Mesenchymal stem cell (in vitro differentiated cells and primary cell): ENCODE data around the gene RALY.
A peak's percentile ranks its signal among the peaks of the same experiment; 100 is the strongest.

Experiments
- DNase-seq: peaks from one replicate; pipeline ENCODE4 v3.0.0-alpha.2; 2013
- H2AFZ ChIP-seq: one replicate; pipeline ENCODE4 v1.6.1; 2013; ENCODE audit warnings: low read depth, mild to moderate bottlenecking, control low read depth, inconsistent platforms, low read length, moderate library complexity
- H2AK5ac ChIP-seq: 2 replicates; pipeline ENCODE4 v1.6.1; 2013; ENCODE audit warnings: low read length, moderate library complexity, mild to moderate bottlenecking, inconsistent platforms; ENCODE audit not compliant: severe bottlenecking
- H2BK120ac ChIP-seq: one replicate; pipeline ENCODE4 v1.6.1; 2013; ENCODE audit warnings: low read depth, mild to moderate bottlenecking, inconsistent platforms, low read length, moderate library complexity
- H2BK12ac ChIP-seq, 2 experiments: one replicate each; pipeline ENCODE4 v1.6.1; 2013; ENCODE audit warnings: inconsistent platforms in 2 of 2, low read length in 2 of 2, mild to moderate bottlenecking in 2 of 2, moderate library complexity in 2 of 2, control low read depth in 1 of 2
- H2BK15ac ChIP-seq: one replicate; pipeline ENCODE4 v1.6.1; 2013; ENCODE audit warnings: mild to moderate bottlenecking, low read depth, inconsistent platforms; ENCODE audit not compliant: poor library complexity, severe bottlenecking
- H2BK5ac ChIP-seq: 2 replicates; pipeline ENCODE4 v1.6.1; 2013; ENCODE audit warnings: low read depth, mild to moderate bottlenecking, low read length, control low read depth, inconsistent platforms; ENCODE audit not compliant: poor library complexity, severe bottlenecking
- H3K14ac ChIP-seq, 2 experiments: one replicate each; pipeline ENCODE4 v1.6.1; 2013; ENCODE audit warnings: inconsistent platforms in 2 of 2, low read length in 2 of 2, control low read depth in 1 of 2, mild to moderate bottlenecking in 1 of 2, moderate library complexity in 1 of 2
- H3K18ac ChIP-seq, 2 experiments: one replicate each; pipeline ENCODE4 v1.6.1; 2013; ENCODE audit warnings: inconsistent platforms in 2 of 2, low read length in 2 of 2, control low read depth in 1 of 2, low read depth in 1 of 2, mild to moderate bottlenecking in 1 of 2
- H3K23ac ChIP-seq, 2 experiments: one replicate each; pipeline ENCODE4 v1.6.1; 2013; ENCODE audit warnings: inconsistent platforms in 2 of 2, low read length in 2 of 2, mild to moderate bottlenecking in 2 of 2, moderate library complexity in 2 of 2, control low read depth in 1 of 2
- H3K27ac ChIP-seq: 2 replicates; pipeline ENCODE4 v1.5.1; 2013; ENCODE audit warnings: mild to moderate bottlenecking, moderate library complexity, low read length, control low read depth, inconsistent platforms; ENCODE audit not compliant: poor library complexity, severe bottlenecking
- H3K27me3 ChIP-seq, 2 experiments: 2 replicates each; pipeline versions ENCODE4 v1.6.1 to v1.7.0; 2013; ENCODE audit warnings: low read length in 2 of 2, mild to moderate bottlenecking in 2 of 2, moderate library complexity in 2 of 2, control low read depth in 1 of 2, inconsistent platforms in 1 of 2; ENCODE audit not compliant: control insufficient read depth in 1 of 2, insufficient read depth in 1 of 2
- H3K36me3 ChIP-seq, 2 experiments: 2 replicates each; pipeline versions ENCODE4 v1.6.1 to v1.7.0; 2013; ENCODE audit warnings: low read length in 2 of 2, control low read depth in 1 of 2, inconsistent platforms in 1 of 2, low read depth in 1 of 2, mild to moderate bottlenecking in 1 of 2; ENCODE audit not compliant: insufficient read depth in 2 of 2, control insufficient read depth in 1 of 2
- H3K4ac ChIP-seq, 2 experiments: one replicate each; pipeline ENCODE4 v1.6.1; 2013; ENCODE audit warnings: inconsistent platforms in 2 of 2, low read length in 2 of 2, mild to moderate bottlenecking in 2 of 2, moderate library complexity in 2 of 2, control low read depth in 1 of 2, low read depth in 1 of 2
- H3K4me1 ChIP-seq: 2 replicates; pipeline ENCODE4 v1.6.1; 2013; ENCODE audit warnings: low read depth, low read length, control low read depth; ENCODE audit not compliant: control insufficient read depth, insufficient read depth
- H3K4me2 ChIP-seq: 2 replicates; pipeline ENCODE4 v1.6.1; 2013; ENCODE audit warnings: low read length, mild to moderate bottlenecking, inconsistent platforms; ENCODE audit not compliant: poor library complexity, severe bottlenecking
- H3K4me3 ChIP-seq, 2 experiments: 2 replicates each; pipeline versions ENCODE4 v1.5.1 to v1.7.0; 2013; ENCODE audit warnings: low read length in 2 of 2, mild to moderate bottlenecking in 2 of 2, control low read depth in 1 of 2, low read depth in 1 of 2; ENCODE audit not compliant: insufficient read depth in 1 of 2
- H3K79me1 ChIP-seq: replicated peaks from 2 replicates; pipeline ENCODE4 v1.6.1; 2013; ENCODE audit warnings: mild to moderate bottlenecking, control low read depth, low read length, inconsistent platforms; ENCODE audit not compliant: poor library complexity, severe bottlenecking
- H3K9ac ChIP-seq: 2 replicates; pipeline ENCODE4 v1.7.0; 2013; ENCODE audit warnings: mild to moderate bottlenecking, low read length, moderate library complexity
- H3K9me3 ChIP-seq: 2 replicates; pipeline ENCODE4 v1.7.0; 2013; ENCODE audit warnings: mild to moderate bottlenecking, low read length; ENCODE audit not compliant: control insufficient read depth
- H4K8ac ChIP-seq: one replicate; pipeline ENCODE4 v1.6.1; 2013; ENCODE audit warnings: inconsistent platforms, mild to moderate bottlenecking, low read length, moderate library complexity
- H4K91ac ChIP-seq: one replicate; pipeline ENCODE4 v1.6.1; 2013; ENCODE audit warnings: mild to moderate bottlenecking, low read length, inconsistent platforms
- WGBS: methylation state at CpG from one replicate; pipeline ENCODE4 v1.1.7; 2013; ENCODE audit warnings: mixed read lengths; 5-methylcytosine and 5-hydroxymethylcytosine counted together

Gene RALY

GRCh38 chr20:34017610-34018009 is 23.9 kb downstream of the RALY start:
- no peak overlapping the region for H2BK15ac ChIP-seq
- peaks cover 20% of the 10 kb centered on the region for H3K79me1 ChIP-seq
- H3K14ac ChIP-seq, result no peak overlapping the region
- H3K27ac ChIP-seq, result peak overlapping the region; percentile 12
- H3K4me2 ChIP-seq, result no peak overlapping the region
- H2BK120ac ChIP-seq, result no peak overlapping the region
- no peak overlapping the region for H2BK5ac ChIP-seq
- no peak overlapping the region for H3K23ac ChIP-seq
- H4K91ac ChIP-seq, result no peak overlapping the region
- no peaks in the 10 kb centered on the region for H3K27me3 ChIP-seq
- no peaks in the 10 kb centered on the region for H3K9me3 ChIP-seq
- WGBS, result 38% methylated on average over 1 of the region's 1 CpG
- no peak overlapping the region for H2BK12ac ChIP-seq
- H3K36me3 ChIP-seq, result no peaks in the 10 kb centered on the region
- H3K4me3 ChIP-seq, result no peak overlapping the region
- DNase-seq, result peak; percentile 92
- H3K4me1 ChIP-seq, result peaks cover 8% of the 10 kb centered on the region
- no peak overlapping the region for H3K18ac ChIP-seq
- H3K9ac ChIP-seq, result no peak overlapping the region
- no peak overlapping the region for H3K4ac ChIP-seq
- H4K8ac ChIP-seq, result no peak overlapping the region
- no peak overlapping the region for H2AK5ac ChIP-seq
- no peak overlapping the region for H2AFZ ChIP-seq

DNA sequence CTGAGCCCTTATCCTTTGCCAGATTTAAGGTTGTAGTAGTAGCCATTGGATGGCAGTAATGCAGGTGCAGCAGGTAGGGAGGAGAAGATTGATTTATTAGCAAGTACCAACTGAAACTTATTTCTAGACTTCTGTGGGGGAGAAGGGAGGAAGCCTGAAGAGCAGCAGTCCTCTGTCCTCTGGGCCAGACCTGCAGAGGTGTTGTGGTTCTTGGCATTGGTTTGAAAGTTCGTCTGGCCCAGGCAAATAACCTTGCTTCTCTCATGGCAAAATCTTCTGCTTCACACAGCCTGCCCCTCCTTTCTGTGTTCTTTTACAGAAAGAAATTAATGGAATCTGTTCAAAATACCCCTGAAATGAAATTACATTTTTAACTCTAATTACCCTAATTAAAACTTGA is 24.5 kb downstream of the RALY start:
- Histone ChIP-seq H4K91ac (no peak overlapping the region), H3K27ac (peak overlapping the region; percentile 12), H2AFZ (no peak overlapping the region), H3K18ac (no peak overlapping the region), H2BK15ac (no peak overlapping the region), H3K9me3 (no peaks in the 10 kb centered on the region), H3K9ac (no peak overlapping the region), H4K8ac (no peak overlapping the region), H3K23ac (no peak overlapping the region), H3K4ac (no peak overlapping the region), H2BK12ac (no peak overlapping the region), H3K4me1 (peaks cover 10% of the 10 kb centered on the region), H2AK5ac (no peak overlapping the region), H2BK120ac (no peak overlapping the region), H3K14ac (no peak overlapping the region), H2BK5ac (no peak overlapping the region), H3K27me3 (no peaks in the 10 kb centered on the region), H3K79me1 (peaks cover 19% of the 10 kb centered on the region), H3K36me3 (no peaks in the 10 kb centered on the region), H3K4me3 (no peak overlapping the region), H3K4me2 (no peak overlapping the region)
- no CpG with 5 or more reads among the region's 1 CpG for WGBS
- no peak for DNase-seq

GRCh38 chr20:34022151-34022838 is 28.6 kb downstream of the RALY start:
- WGBS, result 81% methylated on average over 4 of the region's 4 CpGs
- no peak overlapping the region for H3K4ac ChIP-seq

GRCh38 chr20:34022839-34023234 is 29.1 kb downstream of the RALY start:
- H3K14ac ChIP-seq, result no peak overlapping the region
- no peak overlapping the region for H3K4me2 ChIP-seq
- H3K18ac ChIP-seq, result no peak overlapping the region
- H2AFZ ChIP-seq, result no peak overlapping the region
- no peak overlapping the region for H2BK5ac ChIP-seq
- H2AK5ac ChIP-seq, result no peak overlapping the region
- H3K4me1 ChIP-seq, result peaks cover 24% of the 10 kb centered on the region
- no peaks in the 10 kb centered on the region for H3K9me3 ChIP-seq
- H4K91ac ChIP-seq, result no peak overlapping the region
- no peak overlapping the region for H2BK120ac ChIP-seq
- H2BK12ac ChIP-seq, result no peak overlapping the region
- no peaks in the 10 kb centered on the region for H3K27me3 ChIP-seq
- H3K4ac ChIP-seq, result no peak overlapping the region
- H3K23ac ChIP-seq, result no peak overlapping the region
- H3K36me3 ChIP-seq, result no peaks in the 10 kb centered on the region
- H3K9ac ChIP-seq, result no peak overlapping the region
- H4K8ac ChIP-seq, result no peak overlapping the region
- 91% methylated on average over 2 of the region's 3 CpGs for WGBS
- no peak overlapping the region for H3K27ac ChIP-seq
- no peak overlapping the region for H3K4me3 ChIP-seq
- no peak overlapping the region for H2BK15ac ChIP-seq
- H3K79me1 ChIP-seq, result peaks cover 27% of the 10 kb centered on the region
- DNase-seq, result no peak

More at GRCh38 chr20:34022151-34022838, 28.6 kb downstream of the RALY start:
- H3K36me3 ChIP-seq, result no peaks in the 10 kb centered on the region
- no peak overlapping the region for H3K14ac ChIP-seq
- no peak overlapping the region for H3K18ac ChIP-seq
- no peak overlapping the region for H2AFZ ChIP-seq
- H3K23ac ChIP-seq, result no peak overlapping the region
- DNase-seq, result peak; percentile 33
- no peak overlapping the region for H4K91ac ChIP-seq
- no peak overlapping the region for H2BK5ac ChIP-seq
- no peak overlapping the region for H3K27ac ChIP-seq
- no peak overlapping the region for H2BK15ac ChIP-seq
- peaks cover 26% of the 10 kb centered on the region for H3K4me1 ChIP-seq
- no peak overlapping the region for H3K9ac ChIP-seq
- H2BK120ac ChIP-seq, result no peak overlapping the region
- no peaks in the 10 kb centered on the region for H3K9me3 ChIP-seq
- no peak overlapping the region for H2AK5ac ChIP-seq
- no peak overlapping the region for H3K4me3 ChIP-seq
- H3K79me1 ChIP-seq, result peaks cover 24% of the 10 kb centered on the region
- no peak overlapping the region for H3K4me2 ChIP-seq
- H2BK12ac ChIP-seq, result no peak overlapping the region
- no peaks in the 10 kb centered on the region for H3K27me3 ChIP-seq
- no peak overlapping the region for H4K8ac ChIP-seq
